ENCODE results near the gene TRIP12.

GRCh38 chr2:229852565-229852964 is 69.2 kb downstream of the TRIP12 start:
- TF ChIP-seq, protein P1, sequence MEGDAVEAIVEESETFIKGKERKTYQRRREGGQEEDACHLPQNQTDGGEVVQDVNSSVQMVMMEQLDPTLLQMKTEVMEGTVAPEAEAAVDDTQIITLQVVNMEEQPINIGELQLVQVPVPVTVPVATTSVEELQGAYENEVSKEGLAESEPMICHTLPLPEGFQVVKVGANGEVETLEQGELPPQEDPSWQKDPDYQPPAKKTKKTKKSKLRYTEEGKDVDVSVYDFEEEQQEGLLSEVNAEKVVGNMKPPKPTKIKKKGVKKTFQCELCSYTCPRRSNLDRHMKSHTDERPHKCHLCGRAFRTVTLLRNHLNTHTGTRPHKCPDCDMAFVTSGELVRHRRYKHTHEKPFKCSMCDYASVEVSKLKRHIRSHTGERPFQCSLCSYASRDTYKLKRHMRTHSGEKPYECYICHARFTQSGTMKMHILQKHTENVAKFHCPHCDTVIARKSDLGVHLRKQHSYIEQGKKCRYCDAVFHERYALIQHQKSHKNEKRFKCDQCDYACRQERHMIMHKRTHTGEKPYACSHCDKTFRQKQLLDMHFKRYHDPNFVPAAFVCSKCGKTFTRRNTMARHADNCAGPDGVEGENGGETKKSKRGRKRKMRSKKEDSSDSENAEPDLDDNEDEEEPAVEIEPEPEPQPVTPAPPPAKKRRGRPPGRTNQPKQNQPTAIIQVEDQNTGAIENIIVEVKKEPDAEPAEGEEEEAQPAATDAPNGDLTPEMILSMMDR (IDR thresholded peaks at IDR 0.05; ENCODE audit: extremely low read depth in 1 of 2, insufficient read depth in 1 of 2, low read depth in 1 of 2, low read length in 2 of 2), result no peak
- TF ChIP-seq EZH2 (IDR thresholded peaks at IDR 0.05; ENCODE audit: borderline replicate concordance, low read depth, low read length, severe bottlenecking), result no peak
